GM12892 (cell line): ENCODE data around the gene MAP2K5.

Source experiments
- POLR2A ChIP-seq: IDR thresholded peaks from 2 replicates; pipeline ENCODE4 v1.6.1; 2011; ENCODE audit warnings: low read depth, low read length, control low read depth
- POLR2AphosphoS5 ChIP-seq: IDR thresholded peaks from 2 replicates; pipeline ENCODE4 v1.6.1; 2011; ENCODE audit warnings: low read depth, low read length, control low read depth

GRCh38 chr15:67670647-67671305 is 128.3 kb downstream of the MAP2K5 start:
- TF ChIP-seq POLR2AphosphoS5 (no peak), POLR2A (no peak)
